ENCODE measurements around the gene DTD2.

The DTD2 gene

DNA sequence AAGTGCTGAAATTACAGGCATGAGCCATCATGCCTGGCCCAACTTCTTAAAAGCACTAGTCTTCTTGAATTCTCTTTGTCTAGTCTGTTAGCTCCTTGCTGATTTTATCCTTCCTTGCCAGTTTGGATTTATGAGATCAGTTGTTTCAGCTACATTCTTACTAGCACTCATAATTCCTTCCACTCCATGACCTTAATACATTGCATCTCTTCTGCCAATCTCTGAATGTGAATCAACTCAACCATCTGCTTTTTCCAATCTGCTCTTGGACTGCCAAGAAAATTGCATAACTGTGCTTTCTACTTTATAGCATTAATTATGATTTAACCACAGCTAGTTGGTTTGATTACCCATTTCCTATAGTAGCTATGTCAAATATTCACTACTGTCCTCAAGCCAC lies 22.0 kb downstream of the DTD2 start:
- TF ChIP-seq FOXP2 (optimal IDR thresholded peaks at IDR 0.05; ENCODE audit: borderline replicate concordance, extremely low read depth, extremely low read length, insufficient read depth) (no peak), POLR2AphosphoS5 (IDR thresholded peaks at IDR 0.05; ENCODE audit: low read depth, low read length) (no peak), TAF1 (IDR thresholded peaks at IDR 0.05; ENCODE audit: borderline replicate concordance, insufficient read depth, low read length) (no peak), SIN3A (IDR thresholded peaks at IDR 0.05; ENCODE audit: borderline replicate concordance, insufficient read depth, low read length) (no peak)
- TF ChIP-seq, protein P1, sequence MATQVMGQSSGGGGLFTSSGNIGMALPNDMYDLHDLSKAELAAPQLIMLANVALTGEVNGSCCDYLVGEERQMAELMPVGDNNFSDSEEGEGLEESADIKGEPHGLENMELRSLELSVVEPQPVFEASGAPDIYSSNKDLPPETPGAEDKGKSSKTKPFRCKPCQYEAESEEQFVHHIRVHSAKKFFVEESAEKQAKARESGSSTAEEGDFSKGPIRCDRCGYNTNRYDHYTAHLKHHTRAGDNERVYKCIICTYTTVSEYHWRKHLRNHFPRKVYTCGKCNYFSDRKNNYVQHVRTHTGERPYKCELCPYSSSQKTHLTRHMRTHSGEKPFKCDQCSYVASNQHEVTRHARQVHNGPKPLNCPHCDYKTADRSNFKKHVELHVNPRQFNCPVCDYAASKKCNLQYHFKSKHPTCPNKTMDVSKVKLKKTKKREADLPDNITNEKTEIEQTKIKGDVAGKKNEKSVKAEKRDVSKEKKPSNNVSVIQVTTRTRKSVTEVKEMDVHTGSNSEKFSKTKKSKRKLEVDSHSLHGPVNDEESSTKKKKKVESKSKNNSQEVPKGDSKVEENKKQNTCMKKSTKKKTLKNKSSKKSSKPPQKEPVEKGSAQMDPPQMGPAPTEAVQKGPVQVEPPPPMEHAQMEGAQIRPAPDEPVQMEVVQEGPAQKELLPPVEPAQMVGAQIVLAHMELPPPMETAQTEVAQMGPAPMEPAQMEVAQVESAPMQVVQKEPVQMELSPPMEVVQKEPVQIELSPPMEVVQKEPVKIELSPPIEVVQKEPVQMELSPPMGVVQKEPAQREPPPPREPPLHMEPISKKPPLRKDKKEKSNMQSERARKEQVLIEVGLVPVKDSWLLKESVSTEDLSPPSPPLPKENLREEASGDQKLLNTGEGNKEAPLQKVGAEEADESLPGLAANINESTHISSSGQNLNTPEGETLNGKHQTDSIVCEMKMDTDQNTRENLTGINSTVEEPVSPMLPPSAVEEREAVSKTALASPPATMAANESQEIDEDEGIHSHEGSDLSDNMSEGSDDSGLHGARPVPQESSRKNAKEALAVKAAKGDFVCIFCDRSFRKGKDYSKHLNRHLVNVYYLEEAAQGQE (IDR thresholded peaks at IDR 0.05; ENCODE audit: insufficient read depth in 1 of 2, low read depth in 2 of 2, low read length in 2 of 2): no peak

DNA sequence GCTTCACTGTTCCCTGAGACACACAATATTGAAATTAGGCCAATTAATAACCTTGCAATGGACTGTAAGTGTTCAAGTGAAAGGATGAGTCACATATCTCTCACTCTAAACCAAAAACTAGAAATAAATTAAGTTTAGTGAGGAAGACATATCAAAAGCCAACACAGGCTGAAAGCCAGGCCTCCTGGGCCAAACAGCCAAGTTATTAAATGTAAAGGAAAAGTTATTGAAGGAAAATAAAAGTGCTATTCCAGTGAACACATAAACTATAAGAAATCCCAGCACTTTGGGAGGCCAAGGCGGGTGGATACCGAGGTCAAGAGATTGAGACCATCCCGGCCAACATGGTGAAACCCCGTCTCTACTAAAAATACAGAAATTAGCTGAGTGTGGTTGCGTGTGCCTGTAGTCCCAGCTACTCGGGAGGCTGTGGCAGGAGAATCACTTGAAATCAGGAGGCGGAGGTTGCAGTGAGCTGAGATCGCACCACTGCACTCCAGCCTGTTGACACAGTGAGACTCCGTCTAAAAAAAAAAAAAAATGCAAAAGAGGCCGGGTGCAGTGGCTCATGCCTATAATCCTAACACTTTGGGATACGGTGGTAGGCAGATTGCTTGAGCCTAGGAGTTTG lies 26.6 kb downstream of the DTD2 start:
- TF ChIP-seq POLR2AphosphoS5 (IDR thresholded peaks at IDR 0.05; ENCODE audit: low read depth, low read length) (no peak), TAF1 (IDR thresholded peaks at IDR 0.05; ENCODE audit: borderline replicate concordance, insufficient read depth, low read length) (no peak), FOXP2 (optimal IDR thresholded peaks at IDR 0.05; ENCODE audit: borderline replicate concordance, extremely low read depth, extremely low read length, insufficient read depth) (no peak), SIN3A (IDR thresholded peaks at IDR 0.05; ENCODE audit: borderline replicate concordance, insufficient read depth, low read length) (no peak)
- TF ChIP-seq, protein P1 (IDR thresholded peaks at IDR 0.05; ENCODE audit: insufficient read depth in 1 of 2, low read depth in 2 of 2, low read length in 2 of 2): no peak

DNA sequence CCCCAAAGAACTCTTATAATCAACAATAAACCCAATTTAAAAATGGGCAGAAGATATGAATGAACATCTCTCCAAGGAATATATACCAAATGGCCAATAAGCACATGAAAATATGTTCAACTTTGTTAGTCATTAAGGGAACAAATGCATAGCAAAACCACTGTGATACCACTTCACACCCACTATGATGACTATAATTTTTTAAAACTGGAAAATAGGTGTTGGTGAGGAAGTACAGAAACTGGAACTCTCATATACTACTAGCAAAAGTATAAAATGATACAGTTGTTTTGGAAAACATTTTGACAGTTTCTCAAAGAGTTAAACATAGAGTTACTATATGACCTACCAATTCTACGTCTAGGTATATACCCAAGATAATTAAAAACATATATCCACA lies 27.5 kb downstream of the DTD2 start:
- TF ChIP-seq POLR2AphosphoS5 (IDR thresholded peaks at IDR 0.05; ENCODE audit: low read depth, low read length) (no peak), TAF1 (IDR thresholded peaks at IDR 0.05; ENCODE audit: borderline replicate concordance, insufficient read depth, low read length) (no peak), SIN3A (IDR thresholded peaks at IDR 0.05; ENCODE audit: borderline replicate concordance, insufficient read depth, low read length) (no peak), FOXP2 (optimal IDR thresholded peaks at IDR 0.05; ENCODE audit: borderline replicate concordance, extremely low read depth, extremely low read length, insufficient read depth) (no peak)
- TF ChIP-seq, protein P1 (IDR thresholded peaks at IDR 0.05; ENCODE audit: insufficient read depth in 1 of 2, low read depth in 2 of 2, low read length in 2 of 2): no peak

DNA sequence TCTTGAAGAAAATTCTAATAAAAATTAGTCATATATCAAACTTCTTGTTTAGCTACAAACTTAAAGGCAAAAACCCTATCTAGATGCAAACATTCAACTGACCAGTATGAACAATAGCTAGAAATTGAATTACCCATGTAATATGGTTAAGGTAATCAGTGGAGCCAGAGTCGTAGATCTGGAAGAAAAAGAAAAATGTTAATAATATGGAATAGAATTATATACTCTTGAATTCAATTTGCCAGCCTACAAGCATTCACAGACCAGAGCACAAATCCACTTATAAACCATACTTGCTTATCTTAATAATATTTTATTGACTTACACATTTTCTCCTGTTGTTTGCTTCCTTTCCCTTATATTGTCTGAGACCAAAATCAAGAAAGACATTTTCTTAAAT lies 29.3 kb downstream of the DTD2 start:
- TF ChIP-seq POLR2AphosphoS5 (IDR thresholded peaks at IDR 0.05; ENCODE audit: low read depth, low read length) (no peak), TAF1 (IDR thresholded peaks at IDR 0.05; ENCODE audit: borderline replicate concordance, insufficient read depth, low read length) (no peak), SIN3A (IDR thresholded peaks at IDR 0.05; ENCODE audit: borderline replicate concordance, insufficient read depth, low read length) (no peak), FOXP2 (optimal IDR thresholded peaks at IDR 0.05; ENCODE audit: borderline replicate concordance, extremely low read depth, extremely low read length, insufficient read depth) (no peak)
- TF ChIP-seq, protein P1 (IDR thresholded peaks at IDR 0.05; ENCODE audit: insufficient read depth in 1 of 2, low read depth in 2 of 2, low read length in 2 of 2): no peak

All from PFSK-1 (cell line).